Neural cell (in vitro differentiated cells): ENCODE results near the gene ISG20L2. TPM values are rescaled to one million over a fixed set of nuclear protein-coding genes. Genes with fewer than 3 reads are reported as not detected.

ENCODE experiments used
- H2AFZ ChIP-seq: fragments of 200-600, 300-800 bp; sonication (generic), shearing (Covaris generic); 2 replicates; pipeline ENCODE4 v1.6.0; 2014; ENCODE audit warnings: low read depth, mild to moderate bottlenecking, antibody characterized with exemption, low read length, moderate library complexity
- H3F3A ChIP-seq: fragments of 200-600 bp; shearing (Covaris generic); 2 replicates; pipeline ENCODE4 v1.6.1; 2016; ENCODE audit warnings: mild to moderate bottlenecking, moderate library complexity, mixed read lengths, antibody characterized with exemption, low read length; ENCODE audit not compliant: insufficient read depth, poor library complexity, severe bottlenecking
- H3K27ac ChIP-seq: fragments of 200-600, 300-800 bp; sonication (generic), shearing (Covaris generic); 2 replicates; pipeline ENCODE4 v1.5.1; 2014; ENCODE audit warnings: mild to moderate bottlenecking, low read length, moderate library complexity
- H3K27me3 ChIP-seq: fragments of 300-800, 200-600 bp; sonication (generic), shearing (Covaris generic); 2 replicates; pipeline ENCODE4 v1.6.0; 2014; ENCODE audit warnings: mild to moderate bottlenecking, low read depth, low read length, moderate library complexity; ENCODE audit not compliant: insufficient read depth
- H3K36me3 ChIP-seq: fragments of 300-800, 200-600 bp; sonication (generic), shearing (Covaris generic); 2 replicates; pipeline ENCODE4 v1.5.1; 2014; ENCODE audit warnings: mild to moderate bottlenecking, antibody characterized with exemption, low read length, moderate library complexity; ENCODE audit not compliant: insufficient read depth
- H3K4me2 ChIP-seq: fragments of 300-800, 200-600 bp; sonication (generic), shearing (Covaris generic); 2 replicates; pipeline ENCODE4 v1.6.0; 2014; ENCODE audit warnings: mild to moderate bottlenecking, low read length
- H3K4me3 ChIP-seq: fragments of 300-800, 200-600 bp; sonication (generic), shearing (Covaris generic); 2 replicates; pipeline ENCODE4 v1.5.1; 2014; ENCODE audit warnings: mild to moderate bottlenecking, low read length, moderate library complexity
- H3K79me2 ChIP-seq: fragments of 200-600 bp; shearing (Covaris generic); replicated peaks from 2 replicates; pipeline ENCODE4 v1.6.0; 2014; ENCODE audit warnings: mild to moderate bottlenecking, low read length, moderate library complexity; ENCODE audit not compliant: insufficient read depth
- H3K9ac ChIP-seq: fragments of 300-800, 200-600 bp; sonication (generic), shearing (Covaris generic); 2 replicates; pipeline ENCODE4 v1.6.1; 2016; ENCODE audit warnings: mild to moderate bottlenecking, low read length, mixed read lengths
- H3K9me2 ChIP-seq: fragments of 200-600 bp; shearing (Covaris generic); 2 replicates; pipeline ENCODE4 v1.6.1; 2016; ENCODE audit warnings: mild to moderate bottlenecking, low read length, mixed read lengths; ENCODE audit not compliant: insufficient read depth
- H3K9me3 ChIP-seq: fragments of 200-600, 300-800 bp; sonication (generic), shearing (Covaris generic); 2 replicates; pipeline ENCODE4 v1.6.1; 2016; ENCODE audit warnings: mild to moderate bottlenecking, mixed run types, low read length, moderate library complexity, mixed read lengths
- H4K20me1 ChIP-seq: fragments of 200-600 bp; shearing (Covaris generic); 2 replicates; pipeline ENCODE4 v1.6.1; 2016; ENCODE audit warnings: mild to moderate bottlenecking, mixed run types; ENCODE audit not compliant: insufficient read depth
- EP300 ChIP-seq: fragments of 450-650 bp; conservative IDR thresholded peaks from 2 replicates; pipeline ENCODE4 v1.6.1; 2014; ENCODE audit warnings: antibody characterized with exemption, mild to moderate bottlenecking, moderate library complexity; ENCODE audit not compliant: poor library complexity, severe bottlenecking
- EZH2 ChIP-seq: fragments of 200-600, 300-800 bp; shearing (Covaris generic), sonication (generic); IDR thresholded peaks from 2 replicates; pipeline ENCODE4 v1.6.1; 2014; ENCODE audit warnings: antibody characterized with exemption, low read length, borderline replicate concordance, mild to moderate bottlenecking; ENCODE audit not compliant: insufficient read depth, poor library complexity, severe bottlenecking
- MXI1 ChIP-seq: fragments of 450-650 bp; conservative IDR thresholded peaks from 2 replicates; pipeline ENCODE4 v1.6.1; 2014; ENCODE audit warnings: antibody characterized with exemption, mild to moderate bottlenecking; ENCODE audit not compliant: poor library complexity, severe bottlenecking
- POLR2AphosphoS5 ChIP-seq: IDR thresholded peaks from 2 replicates; pipeline ENCODE4 v1.6.1; 2012
- RAD21 ChIP-seq: fragments of 450-650 bp; conservative IDR thresholded peaks from 2 replicates; pipeline ENCODE4 v1.6.1; 2014; ENCODE audit warnings: antibody characterized with exemption, mild to moderate bottlenecking, moderate library complexity
- SMC3 ChIP-seq: fragments of 450-650 bp; conservative IDR thresholded peaks from 2 replicates; pipeline ENCODE4 v1.6.1; 2014; ENCODE audit warnings: antibody characterized with exemption, mild to moderate bottlenecking, moderate library complexity; ENCODE audit not compliant: poor library complexity
- TAF1 ChIP-seq: IDR thresholded peaks from 2 replicates; pipeline ENCODE4 v1.6.1; 2012; ENCODE audit warnings: low read depth
- polyA plus RNA-seq: library from polyadenylated mRNA; depleted of rRNA; stranded (reverse); fragments of >200 nt; gene quantifications from 2 replicates; pipeline ENCODE4 v1.2.3, GENCODE V29; 2014
- TF ChIP-seq, protein P1 (sequence below): fragments of 450-650 bp; IDR thresholded peaks from 2 replicates; pipeline ENCODE4 v1.5.1; 2014; ENCODE audit warnings: antibody characterized with exemption, mild to moderate bottlenecking, moderate library complexity; ENCODE audit not compliant: poor library complexity, severe bottlenecking
- TF ChIP-seq, protein P2 (sequence below): IDR thresholded peaks from 2 replicates; pipeline ENCODE4 v1.6.1; 2012; ENCODE audit warnings: borderline replicate concordance

ISG20L2 gene
- polyA plus RNA-seq, 1 donor from 2014 or later: 8.5 TPM

- no peaks in the 10 kb centered on the region for H3K9me3 ChIP-seq
- no peaks in the 10 kb centered on the region for H3K9me2 ChIP-seq
- H3K27me3 ChIP-seq: no peaks in the 10 kb centered on the region
- no peak overlapping the region for H3K4me3 ChIP-seq
- H3K79me2 ChIP-seq: peaks cover 55% of the 10 kb centered on the region
- H4K20me1 ChIP-seq: no peaks in the 10 kb centered on the region
- H3K36me3 ChIP-seq: no peaks in the 10 kb centered on the region
- no peak for TF ChIP-seq EP300
- no peak for TF ChIP-seq TAF1
- TF ChIP-seq, protein P1, sequence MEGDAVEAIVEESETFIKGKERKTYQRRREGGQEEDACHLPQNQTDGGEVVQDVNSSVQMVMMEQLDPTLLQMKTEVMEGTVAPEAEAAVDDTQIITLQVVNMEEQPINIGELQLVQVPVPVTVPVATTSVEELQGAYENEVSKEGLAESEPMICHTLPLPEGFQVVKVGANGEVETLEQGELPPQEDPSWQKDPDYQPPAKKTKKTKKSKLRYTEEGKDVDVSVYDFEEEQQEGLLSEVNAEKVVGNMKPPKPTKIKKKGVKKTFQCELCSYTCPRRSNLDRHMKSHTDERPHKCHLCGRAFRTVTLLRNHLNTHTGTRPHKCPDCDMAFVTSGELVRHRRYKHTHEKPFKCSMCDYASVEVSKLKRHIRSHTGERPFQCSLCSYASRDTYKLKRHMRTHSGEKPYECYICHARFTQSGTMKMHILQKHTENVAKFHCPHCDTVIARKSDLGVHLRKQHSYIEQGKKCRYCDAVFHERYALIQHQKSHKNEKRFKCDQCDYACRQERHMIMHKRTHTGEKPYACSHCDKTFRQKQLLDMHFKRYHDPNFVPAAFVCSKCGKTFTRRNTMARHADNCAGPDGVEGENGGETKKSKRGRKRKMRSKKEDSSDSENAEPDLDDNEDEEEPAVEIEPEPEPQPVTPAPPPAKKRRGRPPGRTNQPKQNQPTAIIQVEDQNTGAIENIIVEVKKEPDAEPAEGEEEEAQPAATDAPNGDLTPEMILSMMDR: no peak
- TF ChIP-seq EZH2: no peak
- TF ChIP-seq SMC3: no peak
- TF ChIP-seq MXI1: no peak
- no peak for TF ChIP-seq RAD21
- no peak for TF ChIP-seq POLR2AphosphoS5
- TF ChIP-seq, protein P2, sequence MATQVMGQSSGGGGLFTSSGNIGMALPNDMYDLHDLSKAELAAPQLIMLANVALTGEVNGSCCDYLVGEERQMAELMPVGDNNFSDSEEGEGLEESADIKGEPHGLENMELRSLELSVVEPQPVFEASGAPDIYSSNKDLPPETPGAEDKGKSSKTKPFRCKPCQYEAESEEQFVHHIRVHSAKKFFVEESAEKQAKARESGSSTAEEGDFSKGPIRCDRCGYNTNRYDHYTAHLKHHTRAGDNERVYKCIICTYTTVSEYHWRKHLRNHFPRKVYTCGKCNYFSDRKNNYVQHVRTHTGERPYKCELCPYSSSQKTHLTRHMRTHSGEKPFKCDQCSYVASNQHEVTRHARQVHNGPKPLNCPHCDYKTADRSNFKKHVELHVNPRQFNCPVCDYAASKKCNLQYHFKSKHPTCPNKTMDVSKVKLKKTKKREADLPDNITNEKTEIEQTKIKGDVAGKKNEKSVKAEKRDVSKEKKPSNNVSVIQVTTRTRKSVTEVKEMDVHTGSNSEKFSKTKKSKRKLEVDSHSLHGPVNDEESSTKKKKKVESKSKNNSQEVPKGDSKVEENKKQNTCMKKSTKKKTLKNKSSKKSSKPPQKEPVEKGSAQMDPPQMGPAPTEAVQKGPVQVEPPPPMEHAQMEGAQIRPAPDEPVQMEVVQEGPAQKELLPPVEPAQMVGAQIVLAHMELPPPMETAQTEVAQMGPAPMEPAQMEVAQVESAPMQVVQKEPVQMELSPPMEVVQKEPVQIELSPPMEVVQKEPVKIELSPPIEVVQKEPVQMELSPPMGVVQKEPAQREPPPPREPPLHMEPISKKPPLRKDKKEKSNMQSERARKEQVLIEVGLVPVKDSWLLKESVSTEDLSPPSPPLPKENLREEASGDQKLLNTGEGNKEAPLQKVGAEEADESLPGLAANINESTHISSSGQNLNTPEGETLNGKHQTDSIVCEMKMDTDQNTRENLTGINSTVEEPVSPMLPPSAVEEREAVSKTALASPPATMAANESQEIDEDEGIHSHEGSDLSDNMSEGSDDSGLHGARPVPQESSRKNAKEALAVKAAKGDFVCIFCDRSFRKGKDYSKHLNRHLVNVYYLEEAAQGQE: no peak
- no peak overlapping the region for H2AFZ ChIP-seq
- H3F3A ChIP-seq: no peaks in the 10 kb centered on the region
- no peak overlapping the region for H3K27ac ChIP-seq
- no peak overlapping the region for H3K4me2 ChIP-seq
- H3K9ac ChIP-seq: no peak overlapping the region
These were observed 45.0 kb upstream of the ISG20L2 start for GRCh38 chr1:156773607-156774006.

- H2AFZ ChIP-seq: no peak overlapping the region
- H3K27ac ChIP-seq: no peak overlapping the region
- no peak overlapping the region for H3K4me3 ChIP-seq
- H3K9me2 ChIP-seq: no peaks in the 10 kb centered on the region
- TF ChIP-seq TAF1 (no peak), MXI1 (no peak)
- H3K36me3 ChIP-seq: no peaks in the 10 kb centered on the region
- H3K4me2 ChIP-seq: no peak overlapping the region
- no peak overlapping the region for H3K9ac ChIP-seq
- no peaks in the 10 kb centered on the region for H3F3A ChIP-seq
- no peaks in the 10 kb centered on the region for H4K20me1 ChIP-seq
- H3K79me2 ChIP-seq: peaks cover 57% of the 10 kb centered on the region
- no peaks in the 10 kb centered on the region for H3K9me3 ChIP-seq
- H3K27me3 ChIP-seq: no peaks in the 10 kb centered on the region
These were observed 44.3 kb upstream of the ISG20L2 start for GRCh38 chr1:156772728-156773497.
